Activated CD4-positive, alpha-beta T cell treated with anti-CD3 and anti-CD28 coated beads for 36 hours (primary cell): Measurements from ENCODE around the gene DUS2. TPM values are rescaled to one million over a fixed set of nuclear protein-coding genes. Genes with fewer than 3 reads are reported as not detected.
A peak's percentile ranks its signal among the peaks of the same experiment; 100 is the strongest.

Experiments
- ATAC-seq: fragments of 200-7000 bp; cut with Tn5 transposase; one replicate; pipeline ENCODE4 v1.10.0; 2021; ENCODE audit warnings: mild to moderate bottlenecking, moderate library complexity
- CTCF ChIA-PET: fragments of 350-600 bp; sonication (Branson Sonifier 250); formaldehyde crosslinking; loops from one replicate; lab custom pipeline; 2021; ENCODE audit warnings: antibody characterized with exemption; lab: Charles Lee
- POLR2A ChIA-PET: fragments of 350-600 bp; sonication (Branson Sonifier 250); formaldehyde crosslinking; loops from one replicate; lab custom pipeline; 2021; ENCODE audit warnings: antibody characterized with exemption, inconsistent platforms; lab: Charles Lee
- DNase-seq: peaks from one replicate; pipeline ENCODE4 v3.0.0-alpha.2; 2020
- H3K27ac Mint-ChIP-seq: one replicate; pipeline ENCODE4 v1.8.0; 2021; ENCODE audit warnings: mixed read lengths
- H3K27me3 Mint-ChIP-seq: one replicate; pipeline ENCODE4 v1.8.0; 2021; ENCODE audit warnings: mixed read lengths
- H3K36me3 Mint-ChIP-seq: one replicate; pipeline ENCODE4 v1.8.0; 2021; ENCODE audit warnings: low read depth, mixed read lengths
- H3K4me1 Mint-ChIP-seq: one replicate; pipeline ENCODE4 v1.8.0; 2021; ENCODE audit warnings: mixed read lengths
- H3K4me3 Mint-ChIP-seq: one replicate; pipeline ENCODE4 v1.8.0; 2021; ENCODE audit warnings: mild to moderate bottlenecking, moderate library complexity, mixed read lengths
- H3K9me3 Mint-ChIP-seq: one replicate; pipeline ENCODE4 v1.8.0; 2021; ENCODE audit warnings: low read depth, mixed read lengths
- intact Hi-C, 2 experiments: fragments of 100-400 bp; cut with DNase I in 1 of 2; cut with micrococcal nuclease in 1 of 2; formaldehyde crosslinking; loops; one replicate each; pipeline versions ENCODE4 v1.14.2 to v1.15.1; 2022 to 2024; cut with DNase I, micrococcal nuclease
- total RNA-seq, 2 experiments: library from RNA; stranded (reverse); gene quantifications; one replicate each; pipeline ENCODE4 v1.2.3, GENCODE V29; 2021

The DUS2 gene
- total RNA-seq, result 10 to 100 TPM; 29.5 to 33.1 TPM

GRCh38 chr16:68022728-68023537 lies at the start of gene DUS2, which contains the start of gene DDX28:
DUS2 (plus strand) TSS chr16:68023284; CDS start chr16:68038024, 14,740 bp downstream.
DDX28 (minus strand) TSS chr16:68023232; CDS start chr16:68023202, 30 bp downstream.
- POLR2A ChIA-PET, result interaction anchor here (0.6 to 3.5 kb wide), 8 partner anchors 12 to 1185 kb away, joined by 3 to 21 read pairs (median 4); partner anchors contain the start of genes DPEP2, RANBP10 and TSNAXIP1
- ATAC-seq (peak; percentile 89), DNase-seq (peak; percentile 95)
- CTCF ChIA-PET, result interaction anchor here (0.7 to 2.0 kb wide), 11 partner anchors 9 to 118 kb away, joined by 3 to 8 read pairs (median 4); partner anchors contain the start of genes DPEP2 and NFATC3
- H3K27me3 Mint-ChIP-seq, result no peaks in the 10 kb centered on the region
- H3K4me3 Mint-ChIP-seq, result peak within 1 kb of the TSS; percentile 95
- H3K27ac Mint-ChIP-seq, result peak within 1 kb of the TSS; percentile 97
- H3K9me3 Mint-ChIP-seq, result no peaks in the 10 kb centered on the region
- H3K36me3 Mint-ChIP-seq, result peaks cover 26% of the 10 kb centered on the region
- intact Hi-C loops, result loop anchor here (1.0 to 2.0 kb wide), 9 partner anchors 30 to 216 kb away; partner anchors contain the start of genes CENPT (in 1 of the 2), EDC4 (in 1 of the 2), NUTF2 (in 1 of the 2) and PSKH1 (in 1 of the 2)
- H3K4me1 Mint-ChIP-seq, result peaks cover 23% of the 10 kb centered on the region

DNA sequence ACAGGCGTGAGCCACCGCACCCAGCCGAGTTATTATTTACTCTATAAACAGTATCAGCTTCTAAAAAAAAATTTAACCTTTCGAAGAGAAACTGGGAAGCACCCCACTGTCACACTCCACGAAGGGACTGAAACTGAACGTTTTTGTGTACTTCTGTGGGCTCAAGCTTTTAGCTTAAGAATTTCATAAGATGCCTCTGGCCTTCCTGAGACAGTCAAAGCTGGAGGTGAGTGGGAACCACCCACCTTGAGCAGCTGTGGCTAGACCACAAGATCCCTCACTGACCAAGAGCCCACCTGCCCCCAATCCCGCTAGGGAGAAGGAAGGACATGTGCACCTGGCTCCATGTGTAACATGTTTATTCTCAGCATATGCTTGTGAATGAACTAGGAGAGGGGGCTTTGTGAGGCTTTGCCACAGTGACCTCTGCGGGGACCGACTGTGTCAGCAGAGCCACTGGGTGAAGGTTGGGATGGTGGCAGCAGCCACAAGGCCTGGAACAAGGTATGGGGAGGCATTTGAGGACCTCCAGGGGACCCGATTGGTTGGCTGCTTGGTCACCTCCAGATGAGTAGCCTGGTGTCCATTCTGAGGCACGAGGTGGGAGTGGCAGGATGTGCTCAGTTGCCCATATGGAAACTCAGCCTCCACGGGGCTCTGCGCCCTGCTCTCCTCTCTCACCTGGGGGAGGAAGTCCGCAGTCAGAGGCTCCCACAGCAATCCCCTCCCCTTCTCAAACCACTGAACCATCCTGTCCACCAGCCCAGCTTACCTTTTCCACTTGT lies 47.6 kb upstream of the DUS2 start:
- H3K4me3 Mint-ChIP-seq, result no peak overlapping the region
- no peak for ATAC-seq
- CTCF ChIA-PET, result interaction anchor here (0.6 to 0.8 kb wide), 3 partner anchors 10 to 65 kb away, joined by 3 to 4 read pairs (median 3); no protein-coding TSS in a partner anchor

DNA sequence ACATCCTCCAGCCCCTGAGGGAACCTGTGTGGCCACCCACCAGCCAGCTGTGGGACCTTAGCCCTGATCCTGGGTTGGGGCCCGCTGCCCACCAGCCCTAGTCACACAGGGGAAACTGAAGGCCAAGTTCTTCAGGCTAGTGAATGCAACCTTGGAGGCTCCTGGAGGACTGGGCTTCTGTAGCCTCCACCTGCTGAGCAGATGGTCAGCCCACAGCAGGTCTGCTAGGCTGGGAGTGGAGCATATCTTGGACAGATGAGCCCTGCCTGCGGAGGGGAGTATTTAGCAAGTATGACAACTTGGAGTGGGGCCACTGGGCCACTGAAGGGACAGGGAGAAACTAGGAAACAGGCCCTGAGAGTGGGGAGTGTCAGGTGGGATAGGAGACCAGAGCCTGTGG lies 46.9 kb upstream of the DUS2 start:
- DNase-seq, result no peak
- Mint-ChIP-seq H3K27me3 (no peaks in the 10 kb centered on the region), H3K27ac (no peak overlapping the region), H3K4me3 (no peak overlapping the region), H3K4me1 (no peaks in the 10 kb centered on the region), H3K9me3 (no peaks in the 10 kb centered on the region), H3K36me3 (no peaks in the 10 kb centered on the region)
- ATAC-seq, result no peak
- POLR2A ChIA-PET, result interaction anchor here (0.6 kb wide), 1 partner anchor 157 kb away, joined by 4 read pairs; no protein-coding TSS in a partner anchor
- intact Hi-C loops, result no loop called here
- CTCF ChIA-PET, result no interaction called here

More for the DNA sequence above, 47.6 kb upstream of the DUS2 start:
- intact Hi-C loops, result no loop called here
- Mint-ChIP-seq H3K9me3 (no peaks in the 10 kb centered on the region), H3K36me3 (no peaks in the 10 kb centered on the region), H3K27me3 (no peaks in the 10 kb centered on the region), H3K27ac (no peak overlapping the region), H3K4me1 (no peaks in the 10 kb centered on the region)
- no peak for DNase-seq
- POLR2A ChIA-PET, result no interaction called here

DNA sequence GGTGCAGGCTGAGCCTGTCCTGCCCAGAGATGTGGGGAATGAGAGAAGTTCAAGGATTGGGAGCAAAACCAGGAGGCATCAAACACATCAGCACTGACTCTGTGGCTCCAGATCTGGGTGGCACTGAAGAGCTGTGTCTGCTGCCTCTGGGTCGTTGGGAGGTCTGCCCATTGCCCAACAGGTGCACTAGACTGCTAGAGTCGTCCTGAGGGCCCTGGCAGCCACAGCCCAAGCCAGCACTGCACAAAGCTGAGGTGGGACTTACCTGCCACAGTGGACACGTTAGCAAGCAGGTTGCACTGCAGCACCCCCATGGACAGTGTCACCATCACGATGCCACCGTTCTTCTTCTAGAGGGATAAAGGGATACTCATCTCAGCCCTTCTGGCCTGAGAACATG lies 46.1 kb upstream of the DUS2 start:
- DNase-seq (no peak), ATAC-seq (no peak)
- H3K27me3 Mint-ChIP-seq, result no peaks in the 10 kb centered on the region
- H3K4me3 Mint-ChIP-seq, result no peak overlapping the region
- ChIA-PET POLR2A (no interaction called here), CTCF (interaction anchor here (1.0 kb wide), 1 partner anchor 15 kb away, joined by 3 read pairs; no protein-coding TSS in a partner anchor)
- no peaks in the 10 kb centered on the region for H3K4me1 Mint-ChIP-seq
- no peaks in the 10 kb centered on the region for H3K9me3 Mint-ChIP-seq
- intact Hi-C loops, result no loop called here
- no peak overlapping the region for H3K27ac Mint-ChIP-seq
- no peaks in the 10 kb centered on the region for H3K36me3 Mint-ChIP-seq

DNA sequence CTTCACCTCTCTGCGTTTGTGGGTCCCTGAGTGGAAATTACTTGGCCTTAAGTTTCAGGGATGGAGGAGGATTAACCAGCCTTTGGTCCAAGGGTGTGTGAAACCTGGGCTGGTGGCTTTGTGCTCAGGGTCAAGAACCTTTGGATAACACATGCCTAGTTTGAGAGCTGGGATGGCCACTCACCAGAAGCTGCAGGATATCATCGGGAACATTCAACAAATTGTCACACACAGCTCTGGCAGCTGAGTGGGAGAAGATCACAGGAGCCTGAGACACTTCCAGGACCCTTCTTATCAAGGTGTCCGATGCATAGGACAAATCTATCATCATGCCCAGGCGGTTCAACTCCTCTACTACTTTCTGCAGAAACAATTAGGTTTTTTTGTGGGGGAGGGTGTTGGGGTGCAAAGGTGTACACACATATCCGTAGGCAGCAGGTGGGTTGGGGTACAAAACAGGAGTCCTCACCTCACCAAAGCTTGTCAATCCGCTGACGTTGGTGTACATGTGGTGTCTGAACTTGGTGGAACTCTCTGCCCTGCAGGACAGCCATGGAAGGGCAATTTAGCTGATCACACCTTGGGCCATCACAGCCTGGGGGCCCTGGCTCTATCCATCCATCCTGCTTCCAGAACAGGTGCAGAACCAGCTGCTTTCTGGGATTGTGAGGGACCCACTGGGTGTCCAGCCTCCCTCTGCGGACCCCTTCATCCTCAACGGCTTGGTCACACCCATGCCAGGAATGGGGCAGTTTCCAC lies 45.4 kb upstream of the DUS2 start:
- DNase-seq (no peak), ATAC-seq (no peak)
- Mint-ChIP-seq H3K9me3 (no peaks in the 10 kb centered on the region), H3K27me3 (no peaks in the 10 kb centered on the region), H3K4me1 (peaks cover under 1% of the 10 kb centered on the region), H3K27ac (no peak overlapping the region), H3K36me3 (no peaks in the 10 kb centered on the region), H3K4me3 (no peak overlapping the region)
- POLR2A ChIA-PET, result no interaction called here
- intact Hi-C loops, result no loop called here
- CTCF ChIA-PET, result interaction anchor here (0.6 to 1.0 kb wide), 5 partner anchors 15 to 664 kb away, joined by 3 read pairs; no protein-coding TSS in a partner anchor

- peaks cover 25% of the 10 kb centered on the region for H3K4me1 Mint-ChIP-seq
- intact Hi-C loops, result no loop called here
- H3K9me3 Mint-ChIP-seq, result no peaks in the 10 kb centered on the region
- no peaks in the 10 kb centered on the region for H3K27me3 Mint-ChIP-seq
- H3K36me3 Mint-ChIP-seq, result no peaks in the 10 kb centered on the region
- CTCF ChIA-PET, result interaction anchor here (0.6 to 1.2 kb wide), 2 partner anchors 13 to 37 kb away, joined by 3 read pairs; no protein-coding TSS in a partner anchor
- no peak within 1 kb of the TSS for H3K4me3 Mint-ChIP-seq
- POLR2A ChIA-PET, result no interaction called here
- no peak within 1 kb of the TSS for H3K27ac Mint-ChIP-seq
- ATAC-seq (no peak), DNase-seq (peak; percentile 44)
Measured at GRCh38 chr16:67979955-67980678, 43.0 kb upstream of the DUS2 start, which contains the start of gene DPEP3. DPEP3 (minus strand) TSS chr16:67980499; CDS start chr16:67980380, 119 bp downstream.

DNA sequence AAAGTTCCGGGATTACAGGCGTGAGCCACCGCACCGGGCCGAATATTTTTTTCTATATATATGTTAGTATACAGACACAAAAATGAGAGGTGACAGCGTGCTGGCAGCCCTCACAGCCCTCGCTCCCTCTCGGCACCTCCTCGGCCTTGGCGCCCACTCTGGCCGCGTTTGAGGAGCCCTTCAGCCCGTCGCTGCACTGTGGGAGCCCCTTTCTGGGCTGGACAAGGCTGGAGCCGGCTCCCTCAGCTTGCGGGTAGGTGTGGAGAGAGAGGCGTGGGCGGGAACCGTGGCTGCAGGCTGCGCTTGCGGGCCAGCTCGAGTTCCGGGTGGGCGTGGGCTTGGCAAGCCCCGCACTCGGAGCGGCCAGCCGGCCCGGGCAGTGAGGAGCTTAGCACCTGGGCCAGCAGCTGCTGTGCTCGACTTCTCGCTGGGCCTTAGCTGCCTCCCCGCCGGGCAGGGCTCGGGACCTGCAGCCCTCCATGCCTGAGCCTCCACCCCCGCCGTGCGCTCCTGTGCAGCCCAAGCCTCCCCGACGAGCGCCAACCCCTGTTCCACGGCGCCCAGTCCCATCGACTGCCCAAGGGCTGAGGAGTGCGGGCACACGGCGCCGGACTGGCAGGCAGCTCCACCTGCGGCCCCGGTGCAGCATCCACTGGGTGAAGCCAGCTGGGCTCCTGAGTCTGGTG lies 40.9 kb upstream of the DUS2 start:
- Mint-ChIP-seq H3K4me3 (no peak overlapping the region), H3K27ac (no peak overlapping the region), H3K4me1 (peaks cover 25% of the 10 kb centered on the region), H3K27me3 (no peaks in the 10 kb centered on the region), H3K9me3 (no peaks in the 10 kb centered on the region), H3K36me3 (no peaks in the 10 kb centered on the region)
- ChIA-PET POLR2A (interaction anchor here (0.6 kb wide), 3 partner anchors 22 to 339 kb away, joined by 3 to 4 read pairs (median 3); no protein-coding TSS in a partner anchor), CTCF (interaction anchor here (1.1 to 3.5 kb wide), 3 partner anchors 13 to 24 kb away, joined by 4 to 11 read pairs (median 4); no protein-coding TSS in a partner anchor)
- DNase-seq (no peak), ATAC-seq (no peak)
- intact Hi-C loops, result no loop called here

DNA sequence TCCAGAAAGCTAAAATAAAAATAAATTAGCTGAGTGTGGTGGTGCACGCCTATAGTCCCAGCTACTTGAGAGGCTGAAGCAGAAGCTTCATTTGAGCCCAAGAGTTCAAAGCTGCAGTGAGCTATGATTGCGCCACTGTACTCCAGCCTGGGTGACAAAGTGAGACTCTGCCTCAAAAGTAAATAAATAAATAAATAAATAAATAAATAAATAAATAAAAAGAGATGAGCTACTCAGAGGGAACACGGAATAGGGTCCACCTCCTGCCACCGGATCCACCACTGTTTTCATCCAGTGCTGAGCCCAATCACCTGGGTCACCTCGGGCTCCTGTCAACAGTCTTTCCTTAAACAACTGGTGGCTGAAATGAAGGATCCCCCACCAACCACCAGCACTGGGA lies 36.1 kb upstream of the DUS2 start:
- Mint-ChIP-seq H3K4me1 (peaks cover 25% of the 10 kb centered on the region), H3K4me3 (no peak overlapping the region), H3K27me3 (no peaks in the 10 kb centered on the region), H3K36me3 (no peaks in the 10 kb centered on the region), H3K27ac (no peak overlapping the region), H3K9me3 (no peaks in the 10 kb centered on the region)
- ATAC-seq, result no peak
- CTCF ChIA-PET, result interaction anchor here (0.6 to 1.5 kb wide), 6 partner anchors 12 to 241 kb away, joined by 3 to 4 read pairs (median 3); partner anchors contain the start of genes CTRL and PSMB10
- intact Hi-C loops, result no loop called here
- POLR2A ChIA-PET, result interaction anchor here (1.3 kb wide), 1 partner anchor 12 kb away, joined by 3 read pairs; the partner anchor contains the start of gene DPEP2
- DNase-seq, result no peak

DNA sequence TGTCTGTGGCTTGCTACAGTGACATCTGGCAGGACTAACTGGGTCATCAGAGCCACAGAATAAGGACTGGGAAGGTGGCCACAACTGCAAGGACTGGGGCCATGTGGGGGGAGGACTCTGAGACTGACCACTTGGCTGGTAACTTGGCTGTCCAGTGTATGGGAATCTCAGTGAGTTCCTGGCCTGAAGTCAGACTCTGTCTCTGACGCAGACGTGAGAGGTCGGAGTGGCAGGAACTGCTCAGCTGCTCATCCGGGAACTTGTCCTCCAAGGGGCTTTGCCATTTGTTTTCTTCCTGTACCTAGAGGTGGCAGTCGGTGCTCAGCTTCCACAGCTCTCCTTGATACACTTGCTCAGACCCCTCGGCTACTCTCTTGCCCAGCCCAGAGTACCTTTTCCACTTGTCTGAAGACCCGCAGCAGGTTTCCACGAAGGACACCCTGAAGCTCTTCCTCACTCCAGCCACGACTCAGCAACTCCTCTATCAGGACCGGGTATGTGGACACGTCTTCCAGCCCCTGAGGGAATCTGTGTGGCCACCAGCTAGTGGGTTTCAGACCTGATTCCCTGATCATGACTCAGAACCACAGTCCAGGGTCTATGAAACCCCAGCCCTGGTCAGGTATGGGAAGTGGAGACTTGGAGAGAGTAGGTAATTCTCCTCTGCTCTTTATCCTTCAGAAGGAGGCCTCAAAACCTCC lies 35.5 kb upstream of the DUS2 start:
- DNase-seq, result no peak
- Mint-ChIP-seq H3K4me3 (no peak overlapping the region), H3K4me1 (peaks cover 28% of the 10 kb centered on the region), H3K27me3 (no peaks in the 10 kb centered on the region), H3K9me3 (no peaks in the 10 kb centered on the region), H3K36me3 (no peaks in the 10 kb centered on the region), H3K27ac (peak overlapping the region; percentile 1)
- ChIA-PET POLR2A (interaction anchor here (1.3 kb wide), 1 partner anchor 12 kb away, joined by 3 read pairs; the partner anchor contains the start of gene DPEP2), CTCF (interaction anchor here (0.6 to 1.4 kb wide), 5 partner anchors 11 to 138 kb away, joined by 3 to 5 read pairs (median 3); partner anchors contain the start of genes CTRL and DPEP2)
- ATAC-seq, result no peak
- intact Hi-C loops, result no loop called here
